Body of pancreas (tissue), 4 donors: ENCODE data around the gene LSP1.

Source experiments
- CTCF ChIP-seq, 7 experiments: fragments of 450-650 bp in 4 of 7; fragments of 200-600 bp in 3 of 7; sonication (generic) in 3 of 7; IDR thresholded peaks; one replicate each; pipeline ENCODE4 v1.5.1; 2016 to 2019; ENCODE audit warnings: antibody characterized with exemption in 7 of 7
- POLR2A ChIP-seq, 3 donors: fragments of 450-650 bp; IDR thresholded peaks; one replicate each; pipeline ENCODE4 v1.6.1; 2016; ENCODE audit warnings: antibody characterized with exemption in 3 of 3, mild to moderate bottlenecking in 2 of 3

- no peak for TF ChIP-seq CTCF (IDR thresholded peaks at IDR 0.05)
- TF ChIP-seq POLR2A (IDR thresholded peaks at IDR 0.05), result no peak
These were observed 38.9 kb downstream of the LSP1 start, which contains the start of gene PRR33 for GRCh38 chr11:1891831-1892115.
